Astrocyte of the hippocampus (primary cell): ENCODE data around the gene TTC39C.
"Not testable (repeated sequence)": the region's sequence is repeated elsewhere in the genome, so short reads cannot be mapped to it uniquely, and the experiment has no call there.

ENCODE experiments used
- DNase-seq: peaks from one replicate; pipeline ENCODE4 v3.0.0; 2011; ENCODE audit warnings: low read depth, low spot score

Gene TTC39C

GRCh38 chr18:24016643-24017042 is 2.1 kb downstream of the TTC39C start:
- no peak for DNase-seq

- DNase-seq, result no peak
These were observed 3.8 kb downstream of the TTC39C start for GRCh38 chr18:24018299-24018886.

GRCh38 chr18:24019641-24020331 is 5.2 kb downstream of the TTC39C start:
- peak; percentile 29 for DNase-seq

- DNase-seq, result no peak
These were observed 7.0 kb downstream of the TTC39C start for GRCh38 chr18:24021505-24021904.

GRCh38 chr18:24022161-24022560 is 7.6 kb downstream of the TTC39C start:
- DNase-seq, result peak; percentile 84

GRCh38 chr18:24023185-24023814 is 8.7 kb downstream of the TTC39C start:
- no peak for DNase-seq

GRCh38 chr18:24024425-24024824 is 9.9 kb downstream of the TTC39C start:
- DNase-seq, result no peak

- no peak for DNase-seq
These were observed 11.9 kb downstream of the TTC39C start for GRCh38 chr18:24026457-24026856.

- DNase-seq, result peak; percentile 78
These were observed 12.7 kb downstream of the TTC39C start for GRCh38 chr18:24027156-24027827.

- DNase-seq, result not testable (repeated sequence)
These were observed 14.4 kb downstream of the TTC39C start for GRCh38 chr18:24028946-24029345.

- no peak for DNase-seq
These were observed 16.8 kb downstream of the TTC39C start for GRCh38 chr18:24031318-24031717.

- DNase-seq, result no peak
These were observed 17.4 kb downstream of the TTC39C start for GRCh38 chr18:24031916-24032315.

GRCh38 chr18:24033641-24034412 is 19.3 kb downstream of the TTC39C start:
- DNase-seq, result no peak

GRCh38 chr18:24035316-24035715 is 20.8 kb downstream of the TTC39C start:
- DNase-seq, result no peak

- DNase-seq, result no peak
These were observed 25.1 kb downstream of the TTC39C start for GRCh38 chr18:24039671-24040070.

GRCh38 chr18:24041691-24042090 is 27.1 kb downstream of the TTC39C start:
- DNase-seq, result no peak

GRCh38 chr18:24043403-24043802 is 28.8 kb downstream of the TTC39C start:
- DNase-seq, result no peak

- DNase-seq, result no peak
These were observed 33.7 kb downstream of the TTC39C start for GRCh38 chr18:24048261-24048660.

GRCh38 chr18:24049142-24049541 is 34.6 kb downstream of the TTC39C start:
- DNase-seq, result no peak

GRCh38 chr18:24051031-24051947 is 36.7 kb downstream of the TTC39C start:
- peak; percentile 35 for DNase-seq

GRCh38 chr18:24052053-24052452 is 37.5 kb downstream of the TTC39C start:
- DNase-seq, result no peak
